HG02798 (cell line): ENCODE data around the gene RNU6-9.

ENCODE experiments used
- ATAC-seq: cut with Tn5 transposase; IDR thresholded peaks from one replicate; pipeline ENCODE4 v1.9.1; 2021; ENCODE audit warnings: mild to moderate bottlenecking; ENCODE audit not compliant: unreplicated experiment, poor library complexity

Gene RNU6-9

GRCh38 chr19:916645-917322 lies 23.5 kb downstream of the RNU6-9 start:
- ATAC-seq: no peak

GRCh38 chr19:917323-918151 lies 24.3 kb downstream of the RNU6-9 start, which contains the start of gene KISS1R:
KISS1R (plus strand) TSS chr19:917333; CDS start chr19:917503, 170 bp downstream.
- ATAC-seq: no peak

DNA sequence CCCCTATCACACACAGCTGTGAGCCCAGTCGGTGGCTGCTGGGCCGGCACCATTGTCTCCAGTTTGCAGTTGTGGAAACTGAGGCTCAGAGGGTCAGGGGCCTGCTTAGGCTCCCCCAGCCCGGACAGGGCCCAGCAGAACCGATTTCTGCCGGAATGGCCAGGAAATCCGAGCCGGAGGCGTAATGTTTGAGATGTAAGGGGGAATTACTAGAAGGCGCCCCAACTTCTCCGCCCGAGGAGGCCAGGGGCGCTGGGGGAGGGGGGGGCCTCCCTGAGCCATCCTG lies 24.8 kb downstream of the RNU6-9 start:
- no peak for ATAC-seq

DNA sequence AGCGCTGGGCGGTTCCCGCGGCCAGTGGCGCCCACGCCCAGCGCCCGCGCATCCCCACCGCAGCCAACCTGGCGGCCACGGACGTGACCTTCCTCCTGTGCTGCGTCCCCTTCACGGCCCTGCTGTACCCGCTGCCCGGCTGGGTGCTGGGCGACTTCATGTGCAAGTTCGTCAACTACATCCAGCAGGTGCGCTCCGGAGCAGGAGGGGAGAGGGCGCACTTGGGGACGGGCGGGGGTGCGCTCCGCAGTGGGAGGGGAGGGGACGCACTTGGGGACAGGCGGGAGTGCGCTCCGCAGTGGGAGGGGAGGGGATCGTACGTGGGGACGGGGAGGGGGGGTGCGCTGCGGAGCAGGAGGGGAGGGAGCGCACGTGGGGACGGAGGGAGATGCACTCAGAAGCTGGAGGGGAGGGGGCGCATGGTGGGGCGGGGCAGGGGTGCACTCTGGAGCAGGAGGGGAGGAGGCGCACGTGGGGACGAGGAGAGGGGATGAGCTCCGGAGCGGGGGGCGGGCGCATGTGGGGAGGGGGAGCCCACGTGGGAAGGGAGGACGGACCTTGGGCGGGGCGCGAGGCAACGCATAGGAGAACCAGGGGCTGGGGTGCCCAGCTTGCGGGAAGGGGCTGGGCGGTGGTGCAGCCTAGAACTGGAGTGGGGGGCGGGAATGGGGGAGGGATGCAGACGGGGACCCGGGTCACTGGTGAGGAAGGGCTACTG lies 25.4 kb downstream of the RNU6-9 start:
- ATAC-seq: no peak

DNA sequence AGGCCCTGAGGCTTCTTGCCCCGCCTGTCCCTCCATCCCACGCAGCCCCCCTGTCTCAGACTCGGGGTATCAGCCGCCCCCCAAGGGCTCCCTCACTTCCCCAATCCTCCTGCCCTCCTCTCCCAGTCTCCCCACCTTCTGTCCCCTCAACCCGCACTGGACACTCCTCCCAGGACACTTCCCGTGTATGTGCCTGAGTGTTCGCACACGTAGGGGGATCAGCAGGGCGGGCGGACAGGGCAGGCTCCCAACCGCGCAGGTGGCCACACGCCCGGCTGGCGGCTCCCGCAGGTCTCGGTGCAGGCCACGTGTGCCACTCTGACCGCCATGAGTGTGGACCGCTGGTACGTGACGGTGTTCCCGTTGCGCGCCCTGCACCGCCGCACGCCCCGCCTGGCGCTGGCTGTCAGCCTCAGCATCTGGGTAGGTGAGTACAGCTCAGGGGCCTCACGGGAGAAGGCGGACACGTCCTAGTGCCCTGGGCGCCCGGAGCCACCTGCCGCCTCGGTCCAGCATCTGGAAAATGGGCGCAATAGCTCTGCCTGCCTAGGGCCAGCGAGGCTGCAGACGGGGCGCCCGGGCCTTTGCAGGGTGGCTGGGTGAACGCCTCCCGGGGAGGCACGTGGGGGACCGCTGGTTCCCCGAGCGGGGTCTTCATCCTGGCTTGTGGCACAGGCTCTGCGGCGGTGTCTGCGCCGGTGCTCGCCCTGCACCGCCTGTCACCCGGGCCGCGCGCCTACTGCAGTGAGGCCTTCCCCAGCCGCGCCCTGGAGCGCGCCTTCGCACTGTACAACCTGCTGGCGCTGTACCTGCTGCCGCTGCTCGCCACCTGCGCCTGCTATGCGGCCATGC lies 26.1 kb downstream of the RNU6-9 start:
- ATAC-seq: peak; percentile 14

- peak; percentile 27 for ATAC-seq
Observed at GRCh38 chr19:920051-920864, 27.0 kb downstream of the RNU6-9 start.

DNA sequence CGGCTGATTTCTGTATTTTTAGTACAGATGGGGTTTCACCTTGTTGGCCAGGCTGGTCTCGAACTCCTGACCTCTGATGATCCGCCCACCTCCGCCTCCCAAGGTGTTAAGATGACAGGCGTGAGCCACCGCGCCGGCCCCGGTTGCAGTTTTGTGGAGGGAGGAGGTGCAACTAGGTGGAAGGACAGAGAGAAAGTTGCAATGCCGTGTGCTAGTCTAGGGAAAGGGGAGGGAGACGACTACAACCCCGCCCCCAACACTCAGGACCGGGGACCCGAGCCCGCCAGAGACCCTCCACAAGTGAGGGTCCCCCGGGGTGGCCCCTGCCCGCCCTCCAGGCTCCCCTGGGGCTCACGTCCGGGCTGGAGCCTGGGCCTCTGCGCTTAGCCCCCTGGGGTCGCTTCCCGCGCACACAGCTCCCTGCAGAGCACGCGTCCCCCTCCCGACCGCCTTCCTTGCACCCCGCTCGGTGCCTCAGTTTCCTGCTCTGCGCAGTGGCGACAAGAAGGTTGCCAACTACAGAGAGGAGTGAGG lies 31.3 kb downstream of the RNU6-9 start:
- ATAC-seq: peak; percentile 0

- peak; percentile 25 for ATAC-seq
Observed at GRCh38 chr19:925087-925525, 31.8 kb downstream of the RNU6-9 start.

- peak; percentile 67 for ATAC-seq
Observed at GRCh38 chr19:925526-926322, 32.4 kb downstream of the RNU6-9 start, which contains the start of gene ARID3A. ARID3A (plus strand) TSS chr19:926035; CDS start chr19:929529, 3,494 bp downstream.

GRCh38 chr19:926323-926588 lies 33.0 kb downstream of the RNU6-9 start:
- ATAC-seq: no peak

GRCh38 chr19:926589-927350 lies 33.5 kb downstream of the RNU6-9 start:
- ATAC-seq: no peak

DNA sequence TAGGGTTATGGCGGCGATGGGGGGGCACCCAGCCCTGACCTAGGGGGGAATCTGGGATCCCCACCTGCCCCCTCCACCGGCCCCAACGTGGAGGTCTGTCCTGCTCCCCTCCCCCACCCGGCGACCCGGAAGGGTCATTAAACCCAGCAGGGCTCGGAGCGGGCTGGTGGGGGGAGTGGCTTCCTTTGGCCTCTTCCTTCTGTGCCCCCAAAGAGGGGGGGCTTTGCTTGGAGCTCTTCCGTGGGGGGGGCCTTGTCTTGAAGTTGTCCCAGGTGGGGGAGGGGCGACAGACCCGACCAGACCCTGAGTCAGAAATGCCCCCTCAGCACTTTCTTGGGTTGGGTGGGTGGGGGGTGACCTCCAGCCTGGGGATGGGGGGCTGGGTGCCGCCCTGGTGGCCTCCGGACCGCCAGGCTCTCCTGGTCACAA lies 34.1 kb downstream of the RNU6-9 start:
- no peak for ATAC-seq

- no peak for ATAC-seq
Observed at GRCh38 chr19:927780-928401, 34.6 kb downstream of the RNU6-9 start.

GRCh38 chr19:928471-929202 lies 35.4 kb downstream of the RNU6-9 start:
- ATAC-seq: no peak

GRCh38 chr19:929203-929890 lies 36.1 kb downstream of the RNU6-9 start:
- no peak for ATAC-seq

DNA sequence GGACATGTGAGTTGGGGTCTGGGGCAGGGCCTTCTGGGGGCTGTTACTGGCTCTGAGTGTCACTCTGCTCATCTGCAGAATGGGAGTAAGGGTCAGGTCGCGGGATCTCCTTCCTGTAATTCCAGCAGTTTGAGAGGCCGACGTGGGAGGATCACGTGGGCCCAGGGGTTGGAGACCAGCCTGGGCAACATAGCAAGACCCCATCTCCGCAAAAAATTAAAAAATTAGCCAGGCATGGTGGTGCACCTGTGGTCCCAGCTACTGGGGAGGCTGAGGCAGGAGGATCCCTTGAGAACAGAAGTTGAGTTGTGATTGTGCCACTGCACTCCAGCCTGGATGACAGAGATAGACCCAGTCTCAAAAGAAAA lies 36.6 kb downstream of the RNU6-9 start:
- ATAC-seq: no peak
